ENCODE measurements around the gene RNU11. TPM values are rescaled to one million over a fixed set of nuclear protein-coding genes. Genes with fewer than 3 reads are reported as not detected.
"Not testable (repeated sequence)": the region's sequence is repeated elsewhere in the genome, so short reads cannot be mapped to it uniquely, and the experiment has no call there.

The RNU11 gene
- total RNA-seq, 1 donor from 2014 or later, result not detected

- no peak for DNase-seq
Measured at GRCh38 chr1:28663871-28664470, 15.6 kb downstream of the RNU11 start.

- no peak for DNase-seq
Measured at GRCh38 chr1:28666806-28667205, 18.4 kb downstream of the RNU11 start.

- DNase-seq, result peak; percentile 80
Measured at GRCh38 chr1:28668191-28668955, 20.0 kb downstream of the RNU11 start, which contains the start of gene GMEB1. GMEB1 (plus strand) TSS chr1:28668784; CDS start chr1:28683613, 14,829 bp downstream.

GRCh38 chr1:28668956-28669723 is 20.7 kb downstream of the RNU11 start:
- DNase-seq, result no peak

- no peak for DNase-seq
Measured at GRCh38 chr1:28671254-28671780, 22.9 kb downstream of the RNU11 start.

GRCh38 chr1:28672971-28673370 is 24.6 kb downstream of the RNU11 start:
- not testable (repeated sequence) for DNase-seq

GRCh38 chr1:28675924-28676257 is 27.5 kb downstream of the RNU11 start:
- DNase-seq, result no peak

GRCh38 chr1:28680151-28680550 is 31.8 kb downstream of the RNU11 start:
- DNase-seq, result no peak

- DNase-seq, result no peak
Measured at GRCh38 chr1:28682840-28683239, 34.4 kb downstream of the RNU11 start.

- no peak for DNase-seq
Measured at GRCh38 chr1:28684937-28685336, 36.5 kb downstream of the RNU11 start.

GRCh38 chr1:28691627-28692026 is 43.2 kb downstream of the RNU11 start:
- not testable (repeated sequence) for DNase-seq

Small RNA genes lying within 50 kb of the gene (small RNA-seq; reads per million reads assigned to genes)
- gene RF00422 (not detected), gene RNU11 (not detected)

Other genes with a start within 250 kb of the RNU11 start
- 13.4 TPM for gene RCC1, start 142.6 kb upstream of the RNU11 start, total RNA-seq
- 39.8 TPM for gene TRNAU1AP, start 95.5 kb upstream of the RNU11 start, total RNA-seq
- gene RAB42, start 56.3 kb upstream of the RNU11 start, total RNA-seq, result 1.6 TPM
- 20.1 TPM for gene TAF12, start 5.5 kb upstream of the RNU11 start, total RNA-seq
- 14.5 TPM for gene GMEB1, start 20.2 kb downstream of the RNU11 start, total RNA-seq
- 78.8 TPM for gene YTHDF2, start 88.3 kb downstream of the RNU11 start, total RNA-seq
- 0.31 TPM for gene OPRD1, start 163.6 kb downstream of the RNU11 start, total RNA-seq

Measured in occipital lobe (tissue), 3 donors.